ENCODE results near the gene MED22. TPM values are rescaled to one million over a fixed set of nuclear protein-coding genes. Genes with fewer than 3 reads are reported as not detected.
"Not testable (repeated sequence)": the region's sequence is repeated elsewhere in the genome, so short reads cannot be mapped to it uniquely, and the experiment has no call there.

The MED22 gene
- 25.3 and 62.5 TPM in 2 replicates for total RNA-seq (2014; rRNA removed; shearing (Covaris generic); ENCODE audit: low replicate concordance)

DNA sequence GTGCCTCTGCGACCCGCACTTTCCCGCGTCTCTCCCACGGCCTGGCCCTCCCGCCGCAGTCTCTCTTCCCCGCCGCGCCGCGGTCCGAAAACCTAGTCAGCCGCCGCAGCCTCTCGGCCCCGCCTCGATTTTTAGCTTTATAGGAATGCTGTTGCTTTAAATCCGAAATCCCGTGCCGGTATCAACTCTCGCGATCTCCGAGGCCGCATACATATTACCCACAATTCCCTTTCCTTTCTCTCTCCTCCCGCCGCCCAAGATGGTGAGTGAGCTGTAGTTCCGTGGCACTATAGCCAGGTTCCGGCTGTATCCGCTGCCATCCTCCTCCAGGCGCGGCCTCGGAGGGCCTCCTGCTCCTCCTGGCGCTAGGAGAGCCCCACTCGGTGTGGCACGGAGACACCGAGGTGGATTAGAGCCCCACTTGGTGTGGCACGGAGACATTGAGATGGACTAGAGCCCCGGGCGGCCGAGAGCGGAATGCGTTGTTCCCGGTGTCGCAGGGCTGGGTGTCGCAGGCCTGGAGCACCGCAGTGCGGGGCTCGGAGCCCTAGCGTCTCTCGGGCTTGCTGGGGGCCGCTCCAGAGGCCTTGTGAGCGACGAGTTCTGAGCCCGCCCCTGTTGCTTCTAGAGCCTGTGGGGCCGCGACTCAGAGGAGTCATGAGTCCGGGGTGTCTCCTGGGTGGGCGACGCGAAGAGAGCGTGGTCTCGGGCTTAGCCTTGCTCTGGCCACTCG is at the start of gene MED22, which contains the start of gene RPL7A:
Gene MED22, minus strand, starts transcription at position 147 of the 733 bp plus-strand sequence. CDS start 1,469 bp downstream, outside the sequence.
Gene RPL7A, plus strand, starts transcription at position 234 of the 733 bp plus-strand sequence. Its CDS starts 26 bp downstream, at position 260.
- DNase-seq (ENCODE audit: low read depth), result peak; percentile 92
- in situ Hi-C loops (cut with HindIII; ENCODE audit: low pct_unique_long_range_greater_than_20kb, low sequenced_read_pairs), result no loop called here

DNA sequence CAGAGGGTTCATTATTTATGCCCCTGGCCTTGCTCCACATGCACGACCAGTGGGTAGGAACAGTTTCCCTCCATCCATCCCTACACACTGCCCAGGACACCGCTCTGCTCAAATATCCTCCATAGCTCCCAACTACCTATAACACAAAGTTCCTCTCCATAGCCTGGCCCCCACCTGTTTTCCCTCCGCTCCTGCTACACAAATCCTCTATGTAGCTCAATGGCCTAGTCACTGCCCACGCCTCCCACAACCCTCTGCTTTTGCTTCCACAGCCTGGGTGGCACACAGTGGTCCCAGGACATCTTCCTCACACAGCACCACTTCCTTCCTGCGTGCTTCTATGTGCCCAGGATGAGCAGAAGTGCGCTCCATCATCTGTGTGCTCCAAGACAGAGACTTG is 49.4 kb upstream of the MED22 start:
- no peak for DNase-seq (ENCODE audit: low read depth)
- in situ Hi-C loops (cut with HindIII; ENCODE audit: low pct_unique_long_range_greater_than_20kb, low sequenced_read_pairs), result no loop called here

DNA sequence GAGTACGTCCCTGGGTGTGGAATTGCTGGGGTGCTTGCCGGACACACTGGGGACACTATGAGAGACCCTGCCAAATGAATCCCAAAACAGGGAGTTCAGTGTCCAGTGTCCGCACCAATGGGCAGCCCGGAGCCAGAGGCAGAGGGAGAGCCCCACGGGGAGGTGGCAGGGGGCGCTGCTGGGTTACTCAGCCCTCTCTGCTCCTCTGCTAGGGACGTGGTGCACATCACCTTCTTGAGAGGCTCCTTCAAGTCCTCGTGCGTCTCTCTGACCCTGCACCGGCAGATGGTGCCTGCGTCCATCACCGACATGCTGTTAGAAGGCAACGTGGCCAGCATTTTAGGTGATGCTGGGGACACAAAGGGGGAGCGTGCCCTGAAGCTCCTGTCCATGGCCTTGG is 49.0 kb upstream of the MED22 start:
- no peak for DNase-seq (ENCODE audit: low read depth)
- in situ Hi-C loops (cut with HindIII; ENCODE audit: low pct_unique_long_range_greater_than_20kb, low sequenced_read_pairs), result no loop called here

DNA sequence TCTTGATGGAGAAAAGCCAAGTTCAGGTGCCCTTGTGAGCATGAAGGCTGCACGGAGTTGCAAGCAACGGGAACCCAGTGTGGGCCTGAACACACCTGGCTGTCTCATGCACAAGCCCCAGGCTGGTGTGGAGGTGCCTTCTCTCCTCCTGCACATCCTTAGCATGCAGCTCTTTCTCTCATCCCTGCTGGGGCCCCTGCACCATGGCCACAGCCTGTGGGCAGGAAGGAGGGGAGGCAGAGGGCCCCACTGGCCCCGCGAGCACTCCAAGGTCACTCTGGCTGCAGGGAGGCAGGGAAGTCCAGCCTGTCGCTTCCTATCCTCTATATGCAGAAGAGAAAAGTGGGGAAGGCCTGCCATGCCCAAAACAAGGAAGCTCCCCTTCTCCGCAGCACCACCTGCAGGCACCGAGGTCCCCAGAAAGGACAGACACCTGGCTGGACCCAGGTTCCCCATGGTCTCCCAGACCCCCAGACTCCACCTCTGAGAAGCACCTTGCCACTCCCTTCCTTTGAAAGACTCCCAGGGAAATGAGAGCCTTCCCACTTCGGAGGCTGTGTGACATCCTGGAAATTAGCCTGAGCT is 46.8 kb upstream of the MED22 start:
- in situ Hi-C loops (cut with HindIII; ENCODE audit: low pct_unique_long_range_greater_than_20kb, low sequenced_read_pairs), result no loop called here
- no peak for DNase-seq (ENCODE audit: low read depth)

DNA sequence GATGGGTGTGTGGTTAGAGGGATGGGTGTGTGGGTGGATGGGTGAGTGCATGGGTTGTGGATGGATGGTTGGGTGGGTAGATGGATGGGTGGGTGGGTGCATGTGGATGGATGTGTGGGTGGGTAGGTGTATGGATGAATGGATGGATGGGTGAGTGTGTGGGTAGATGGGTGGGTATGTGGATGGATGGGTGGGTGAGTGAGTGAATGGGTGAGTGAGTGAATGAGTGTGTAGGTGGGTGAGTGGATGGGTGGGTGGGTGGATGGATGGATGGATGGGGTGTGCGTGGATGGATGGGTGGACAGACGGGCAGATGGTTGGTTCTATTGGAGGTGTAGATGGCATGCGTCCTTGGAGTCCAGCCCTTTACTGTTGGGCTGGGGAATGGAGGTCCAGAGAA is 45.5 kb upstream of the MED22 start:
- no peak for DNase-seq (ENCODE audit: low read depth)
- in situ Hi-C loops (cut with HindIII; ENCODE audit: low pct_unique_long_range_greater_than_20kb, low sequenced_read_pairs), result no loop called here

DNA sequence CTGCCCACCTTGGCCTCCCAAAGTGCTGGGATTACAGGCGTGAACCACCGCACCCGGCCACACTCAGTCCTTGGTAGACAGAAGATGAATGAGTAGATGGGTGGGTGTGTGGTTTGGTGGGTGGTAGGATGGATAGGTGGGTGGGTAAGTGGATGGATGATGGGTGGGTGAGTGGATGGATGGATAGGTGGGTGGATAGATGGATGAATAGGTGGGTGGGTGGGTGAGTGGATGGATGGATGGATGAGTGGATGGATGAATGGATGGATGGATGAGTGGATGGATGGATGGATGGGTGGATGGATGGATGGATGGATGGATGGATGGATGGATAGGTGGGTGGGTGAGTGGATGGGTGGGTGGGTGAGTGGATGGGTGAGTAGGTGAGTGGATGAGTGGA is 44.4 kb upstream of the MED22 start:
- DNase-seq (ENCODE audit: low read depth); in situ Hi-C loops (cut with HindIII; ENCODE audit: low pct_unique_long_range_greater_than_20kb, low sequenced_read_pairs): not testable (repeated sequence)

DNA sequence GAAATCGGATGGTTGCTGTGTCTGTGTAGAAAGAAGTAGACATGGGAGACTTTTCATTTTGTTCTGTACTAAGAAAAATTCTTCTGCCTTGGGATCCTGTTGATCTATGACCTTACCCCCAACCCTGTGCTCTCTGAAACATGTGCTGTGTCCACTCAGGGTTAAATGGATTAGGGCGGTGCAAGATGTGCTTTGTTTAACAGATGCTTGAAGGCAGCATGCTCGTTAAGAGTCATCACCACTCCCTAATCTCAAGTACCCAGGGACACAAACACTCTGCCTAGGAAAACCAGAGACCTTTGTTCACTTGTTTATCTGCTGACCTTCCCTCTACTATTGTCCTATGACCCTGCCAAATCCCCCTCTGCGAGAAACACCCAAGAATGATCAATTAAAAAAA is 43.5 kb upstream of the MED22 start:
- in situ Hi-C loops (cut with HindIII; ENCODE audit: low pct_unique_long_range_greater_than_20kb, low sequenced_read_pairs); DNase-seq (ENCODE audit: low read depth): not testable (repeated sequence)

DNA sequence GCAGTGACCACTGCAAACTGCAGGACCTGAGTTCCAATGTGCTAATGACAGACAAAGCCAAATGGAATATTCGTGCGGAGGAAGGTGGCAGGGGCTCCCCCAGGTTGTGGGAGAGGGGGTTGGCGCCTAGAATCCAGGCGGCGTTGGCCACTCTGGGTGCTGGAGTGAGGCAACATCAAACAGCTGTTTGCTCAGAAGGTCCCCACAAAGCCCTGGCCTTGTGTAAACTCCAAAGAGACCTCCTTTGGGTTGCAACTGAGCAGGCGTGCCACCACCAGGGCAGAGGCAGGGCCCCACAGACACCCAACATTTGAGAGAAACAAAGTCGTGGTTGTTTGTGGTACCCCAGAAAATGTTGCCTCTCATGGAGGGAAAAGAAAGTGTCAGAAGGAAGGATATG is 42.8 kb upstream of the MED22 start:
- no peak for DNase-seq (ENCODE audit: low read depth)
- in situ Hi-C loops (cut with HindIII; ENCODE audit: low pct_unique_long_range_greater_than_20kb, low sequenced_read_pairs), result no loop called here

DNA sequence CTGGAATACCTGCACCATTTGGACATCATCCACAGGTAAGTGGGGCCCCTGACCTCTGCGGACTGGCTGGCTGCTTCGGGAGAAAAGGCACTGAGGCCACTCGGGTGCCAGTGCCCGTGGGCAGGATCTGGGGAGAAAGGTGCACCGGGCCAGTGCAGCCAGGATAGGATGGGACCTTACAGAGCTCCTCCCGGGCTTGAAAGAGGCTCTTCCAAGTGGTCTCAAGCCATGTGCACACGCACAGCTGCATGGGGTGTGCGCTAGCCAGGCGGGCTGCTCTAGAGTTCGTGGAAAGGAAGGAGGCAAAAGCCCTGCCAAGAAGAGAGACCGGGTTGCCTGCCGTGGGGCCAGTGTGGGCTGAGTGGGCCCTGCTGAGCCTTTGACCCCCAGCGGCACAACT is 41.6 kb upstream of the MED22 start:
- in situ Hi-C loops (cut with HindIII; ENCODE audit: low pct_unique_long_range_greater_than_20kb, low sequenced_read_pairs), result no loop called here
- no peak for DNase-seq (ENCODE audit: low read depth)

DNA sequence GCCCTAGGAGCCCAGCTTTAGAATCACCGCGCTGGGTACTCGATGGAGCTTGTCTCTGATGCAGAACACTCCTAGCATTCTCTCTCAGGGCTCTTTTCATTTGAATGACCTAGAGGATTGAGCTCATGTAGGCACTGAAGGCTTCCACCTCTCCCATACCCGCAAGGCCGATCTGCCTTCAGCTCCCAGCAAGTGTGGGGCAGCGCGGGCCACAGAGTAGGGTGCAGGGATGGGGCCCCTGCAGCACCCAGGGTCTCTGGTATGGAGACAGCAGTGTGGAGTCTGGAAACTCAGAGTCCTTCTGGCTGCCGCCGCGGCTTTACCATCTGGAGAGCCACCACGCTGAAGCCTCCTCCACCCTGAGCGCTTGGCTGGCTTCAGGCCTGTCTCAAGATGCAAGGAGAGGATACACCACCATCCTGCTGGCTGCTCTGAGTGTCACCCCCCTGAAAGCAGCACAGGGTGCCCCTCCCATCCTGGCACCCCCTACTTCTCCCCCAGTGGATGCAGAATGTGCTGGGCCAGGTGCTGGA is 41.2 kb upstream of the MED22 start:
- in situ Hi-C loops (cut with HindIII; ENCODE audit: low pct_unique_long_range_greater_than_20kb, low sequenced_read_pairs), result no loop called here

DNA sequence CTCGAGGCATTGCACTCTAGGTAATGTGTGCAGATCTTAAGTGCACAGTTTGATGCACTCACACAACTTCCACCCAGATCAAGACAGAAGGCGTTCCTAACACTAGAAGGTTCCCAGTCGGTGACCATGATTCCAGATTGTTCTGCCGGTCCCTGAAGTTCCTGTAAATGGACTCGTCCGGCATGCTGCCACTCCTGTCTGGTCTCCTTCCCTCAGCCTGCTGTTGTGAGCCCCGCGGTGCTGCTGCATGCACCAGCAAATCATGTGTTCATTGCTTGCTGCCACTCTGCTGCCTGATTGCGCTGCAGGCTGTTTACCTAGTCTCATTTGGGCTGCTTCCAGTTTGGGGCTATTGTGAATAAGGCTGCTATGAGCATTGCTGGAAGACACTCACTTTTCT is 39.7 kb upstream of the MED22 start:
- no peak for DNase-seq (ENCODE audit: low read depth)
- in situ Hi-C loops (cut with HindIII; ENCODE audit: low pct_unique_long_range_greater_than_20kb, low sequenced_read_pairs), result no loop called here

More for the DNA sequence above, 41.2 kb upstream of the MED22 start:
- DNase-seq (ENCODE audit: low read depth), result no peak

DNA sequence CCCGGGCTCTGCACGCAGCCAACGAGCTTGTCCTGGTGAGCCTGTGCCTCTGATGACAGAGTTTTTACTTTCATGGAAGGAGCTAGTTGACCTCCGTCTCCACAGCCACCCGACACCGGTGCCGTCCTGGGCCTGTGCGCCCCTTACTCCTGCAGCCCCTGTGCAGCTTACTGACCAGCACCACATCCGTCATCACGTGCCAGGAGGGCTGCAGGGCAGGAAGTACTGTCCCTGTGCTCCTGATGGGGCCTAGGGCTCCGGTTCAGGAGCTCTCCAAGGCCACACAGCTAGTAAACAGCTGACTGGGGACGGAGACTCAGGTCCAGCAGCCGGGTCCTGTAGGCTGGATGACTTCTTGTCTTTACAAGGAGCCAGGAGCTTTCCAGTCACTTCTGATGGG is 38.4 kb upstream of the MED22 start:
- in situ Hi-C loops (cut with HindIII; ENCODE audit: low pct_unique_long_range_greater_than_20kb, low sequenced_read_pairs), result no loop called here
- no peak for DNase-seq (ENCODE audit: low read depth)

DNA sequence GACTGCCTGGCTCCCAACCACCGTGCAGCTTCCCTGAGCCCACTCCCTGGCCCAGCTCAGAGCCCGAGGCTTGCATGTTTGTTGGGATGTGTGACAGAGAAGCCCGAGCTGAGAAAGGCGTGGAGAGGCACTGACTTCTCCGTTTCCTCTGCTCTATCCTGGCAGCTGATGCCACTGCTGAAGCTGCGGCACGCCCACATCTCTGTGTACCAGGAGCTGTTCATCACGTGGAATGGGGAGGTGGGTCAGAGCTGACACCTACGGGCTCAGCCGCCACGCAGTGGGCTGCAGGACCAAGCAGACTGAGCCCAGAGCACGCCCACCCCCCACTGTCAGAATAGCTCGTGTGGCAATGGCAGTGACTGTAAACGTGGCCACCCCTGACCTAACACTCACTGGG is 37.5 kb upstream of the MED22 start:
- in situ Hi-C loops (cut with HindIII; ENCODE audit: low pct_unique_long_range_greater_than_20kb, low sequenced_read_pairs), result no loop called here
- no peak for DNase-seq (ENCODE audit: low read depth)

DNA sequence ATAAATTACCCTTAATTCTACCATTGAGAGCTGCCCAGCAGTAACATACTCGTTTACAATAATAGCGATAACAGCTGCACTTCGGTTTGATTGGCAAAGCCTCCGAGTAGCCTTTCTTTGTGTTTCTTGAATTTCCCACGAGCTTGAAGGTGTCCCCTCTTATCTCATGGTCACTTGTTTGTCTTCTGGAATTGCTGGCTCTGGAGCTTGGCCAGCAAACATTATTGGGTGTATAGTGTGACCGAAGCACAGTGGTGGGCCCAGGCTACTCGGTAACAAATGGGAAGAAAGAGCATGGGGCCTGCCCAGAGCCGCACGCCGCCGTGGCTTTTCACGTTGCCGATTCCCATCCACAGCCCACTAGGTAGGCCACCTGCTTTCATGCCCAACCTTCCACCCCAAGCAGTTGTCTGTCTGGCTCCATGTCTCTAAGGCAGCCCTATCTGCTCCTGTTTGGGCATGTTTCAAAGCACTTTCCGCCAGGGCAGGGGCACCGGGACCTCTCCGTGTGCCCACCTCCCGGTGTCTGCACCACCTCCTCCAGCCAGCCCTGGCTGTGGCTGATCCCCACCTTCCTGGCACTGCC is 36.9 kb upstream of the MED22 start:
- no peak for DNase-seq (ENCODE audit: low read depth)
- in situ Hi-C loops (cut with HindIII; ENCODE audit: low pct_unique_long_range_greater_than_20kb, low sequenced_read_pairs), result no loop called here

DNA sequence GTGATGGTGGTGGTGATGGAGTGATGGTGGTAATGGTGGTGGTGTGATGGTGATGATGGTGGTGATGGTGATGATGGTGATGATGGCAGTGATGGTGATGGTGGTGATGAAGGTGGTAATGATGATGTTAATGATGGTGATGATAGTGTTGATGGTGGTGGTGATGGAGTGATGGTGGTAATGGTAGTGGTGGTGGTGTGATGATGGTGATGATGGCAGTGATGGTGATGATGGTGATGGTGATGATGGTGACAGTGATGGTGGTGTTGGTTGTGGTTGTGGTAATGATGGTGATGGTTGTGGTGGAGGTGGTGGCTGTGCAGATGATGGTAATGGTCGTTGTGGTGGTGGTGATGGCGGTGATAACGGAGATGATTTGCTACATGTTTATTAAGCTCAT is 35.5 kb upstream of the MED22 start:
- in situ Hi-C loops (cut with HindIII; ENCODE audit: low pct_unique_long_range_greater_than_20kb, low sequenced_read_pairs), result no loop called here
- no peak for DNase-seq (ENCODE audit: low read depth)

DNA sequence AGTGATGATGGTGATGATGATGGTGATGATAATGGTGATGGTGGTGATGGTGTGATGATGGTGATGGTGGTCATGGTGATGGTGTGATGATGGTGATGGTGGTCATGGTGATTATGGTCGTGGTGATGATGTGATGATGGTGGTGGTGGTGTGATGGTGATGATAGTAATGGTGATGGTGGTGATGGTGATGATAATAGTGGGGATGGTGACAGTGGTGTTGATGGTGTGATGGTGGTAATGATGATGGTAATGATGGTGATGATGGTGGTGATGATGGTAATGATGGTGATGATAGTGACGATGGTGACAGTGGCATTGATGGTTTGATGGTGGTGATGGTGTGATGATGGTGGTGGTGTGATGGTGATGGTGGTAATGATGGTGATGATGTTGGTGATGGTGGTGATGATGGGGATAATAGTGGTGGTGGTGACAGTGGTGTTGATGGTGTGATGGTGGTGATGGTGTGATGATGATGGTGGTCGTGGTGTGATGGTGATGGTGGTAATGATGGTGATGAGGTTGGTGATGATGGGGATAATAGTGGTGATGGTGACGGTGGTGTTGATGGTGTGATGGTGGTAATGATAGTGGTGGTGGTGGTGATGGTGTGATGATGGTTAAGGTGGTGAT is 34.7 kb upstream of the MED22 start:
- in situ Hi-C loops (cut with HindIII; ENCODE audit: low pct_unique_long_range_greater_than_20kb, low sequenced_read_pairs), result no loop called here
- no peak for DNase-seq (ENCODE audit: low read depth)

DNA sequence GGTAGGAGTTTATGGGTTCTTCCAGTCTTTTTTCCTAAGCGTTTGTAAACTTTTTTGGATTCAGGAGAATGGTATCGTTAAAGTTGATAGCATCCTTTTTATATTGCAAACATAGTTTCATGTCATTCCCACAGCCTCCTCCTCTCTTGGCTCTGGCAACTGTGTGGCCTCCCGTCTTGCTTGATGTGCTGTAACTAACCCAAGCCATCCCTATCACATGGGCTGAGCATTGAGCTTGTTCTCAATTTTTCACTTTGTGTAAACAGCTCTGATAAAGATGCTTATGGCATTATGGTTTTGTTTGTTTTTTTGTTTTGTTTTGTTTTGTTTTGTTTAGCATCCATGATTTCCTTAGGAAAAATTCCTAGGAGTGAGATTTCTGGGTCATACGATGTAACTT is 32.8 kb upstream of the MED22 start:
- in situ Hi-C loops (cut with HindIII; ENCODE audit: low pct_unique_long_range_greater_than_20kb, low sequenced_read_pairs), result no loop called here

DNA sequence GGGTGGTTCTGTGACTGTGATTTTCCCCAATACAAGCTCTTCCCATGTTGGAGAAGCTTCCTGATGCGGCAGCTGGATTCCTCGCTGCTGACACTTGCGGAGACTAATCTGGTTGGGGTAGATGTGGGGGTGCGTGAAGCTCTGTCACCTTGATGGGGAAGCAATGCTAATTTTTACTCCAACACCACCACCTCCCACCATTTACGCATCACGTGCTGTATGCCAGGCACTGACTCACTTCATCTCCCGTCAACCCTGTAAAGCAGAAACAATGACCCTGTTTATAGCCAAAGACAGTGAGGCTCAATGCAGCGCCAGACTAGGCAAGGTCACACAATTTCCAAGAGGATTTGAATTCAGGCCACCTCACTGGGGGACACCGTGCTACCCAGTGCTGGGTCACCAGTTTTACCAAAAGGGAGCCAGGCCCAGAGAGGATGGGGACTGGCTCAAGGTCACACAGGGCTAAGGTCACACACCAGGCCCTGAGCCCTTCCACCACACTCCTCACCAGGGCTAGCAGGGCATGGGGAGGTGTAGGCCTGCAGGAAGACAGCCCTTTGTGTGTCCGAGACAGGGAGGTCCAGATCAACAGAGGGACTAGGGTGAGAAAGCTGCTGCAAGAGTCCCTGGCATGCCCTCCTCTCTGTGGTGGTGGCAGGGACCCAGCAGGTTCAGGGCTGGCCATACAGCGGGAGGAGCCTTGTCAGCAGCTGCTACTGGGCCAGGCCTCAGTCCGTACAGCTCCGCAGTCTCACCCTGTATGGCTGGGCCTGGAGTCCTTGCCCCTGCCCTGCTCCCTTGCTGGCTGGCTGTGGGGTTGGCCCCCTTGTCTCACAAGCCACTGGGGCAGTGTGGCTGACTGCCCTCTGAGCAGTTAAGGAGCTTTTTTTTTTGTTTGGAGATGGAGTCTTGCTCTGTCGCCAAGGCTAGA is 31.5 kb upstream of the MED22 start:
- no peak for DNase-seq (ENCODE audit: low read depth)
- in situ Hi-C loops (cut with HindIII; ENCODE audit: low pct_unique_long_range_greater_than_20kb, low sequenced_read_pairs), result loop anchor here (5.0 kb wide), 1 partner anchor 88 kb away; no protein-coding TSS in a partner anchor

More for the DNA sequence above, 32.8 kb upstream of the MED22 start:
- DNase-seq (ENCODE audit: low read depth), result no peak

All from Caki2 (cell line).